Hematopoietic multipotent progenitor cell treated with erythropoietin and hydrocortisone succinate and interleukin-3 and kit ligand, for 17 days (in vitro differentiated cells): ENCODE results near the gene PITPNM3.

Source experiments
- DNase-seq: peaks from one replicate; pipeline ENCODE4 v3.0.0-alpha.2; 2015; ENCODE audit warnings: low spot score

Gene PITPNM3

GRCh38 chr17:6479622-6480302, 76.6 kb downstream of the PITPNM3 start:
- DNase-seq = no peak

- no peak for DNase-seq
Measured at GRCh38 chr17:6478486-6478885, 77.9 kb downstream of the PITPNM3 start.

GRCh38 chr17:6477831-6478383, 78.4 kb downstream of the PITPNM3 start:
- DNase-seq = no peak

- no peak for DNase-seq
Measured at GRCh38 chr17:6476810-6477179, 79.6 kb downstream of the PITPNM3 start.

- no peak for DNase-seq
Measured at GRCh38 chr17:6476076-6476809, 80.1 kb downstream of the PITPNM3 start.

GRCh38 chr17:6475411-6475810, 80.9 kb downstream of the PITPNM3 start:
- no peak for DNase-seq

GRCh38 chr17:6474906-6475305, 81.4 kb downstream of the PITPNM3 start:
- DNase-seq = no peak

- DNase-seq = no peak
Measured at GRCh38 chr17:6474376-6474775, 82.0 kb downstream of the PITPNM3 start.

GRCh38 chr17:6473128-6473767, 83.1 kb downstream of the PITPNM3 start:
- DNase-seq = peak; percentile 64

GRCh38 chr17:6472517-6472916, 83.8 kb downstream of the PITPNM3 start:
- DNase-seq = no peak

- DNase-seq = no peak
Measured at GRCh38 chr17:6471531-6472465, 84.6 kb downstream of the PITPNM3 start.

GRCh38 chr17:6470751-6471521, 85.4 kb downstream of the PITPNM3 start:
- no peak for DNase-seq

GRCh38 chr17:6470146-6470718, 86.1 kb downstream of the PITPNM3 start:
- no peak for DNase-seq

GRCh38 chr17:6468051-6468790, 88.1 kb downstream of the PITPNM3 start:
- DNase-seq = no peak

GRCh38 chr17:6467567-6467966, 88.8 kb downstream of the PITPNM3 start:
- DNase-seq = no peak

- no peak for DNase-seq
Measured at GRCh38 chr17:6465206-6466003, 91.0 kb downstream of the PITPNM3 start.

GRCh38 chr17:6464446-6465041, 91.8 kb downstream of the PITPNM3 start:
- DNase-seq = no peak

GRCh38 chr17:6463616-6464445, 92.5 kb downstream of the PITPNM3 start:
- no peak for DNase-seq
